ENCODE measurements around the gene CACFD1. TPM values are rescaled to one million over a fixed set of nuclear protein-coding genes. Genes with fewer than 3 reads are reported as not detected.

CACFD1 gene
- total RNA-seq, 4 donors from 2014 or later = 2.5 to 5.3 (median 3.4) TPM

DNA sequence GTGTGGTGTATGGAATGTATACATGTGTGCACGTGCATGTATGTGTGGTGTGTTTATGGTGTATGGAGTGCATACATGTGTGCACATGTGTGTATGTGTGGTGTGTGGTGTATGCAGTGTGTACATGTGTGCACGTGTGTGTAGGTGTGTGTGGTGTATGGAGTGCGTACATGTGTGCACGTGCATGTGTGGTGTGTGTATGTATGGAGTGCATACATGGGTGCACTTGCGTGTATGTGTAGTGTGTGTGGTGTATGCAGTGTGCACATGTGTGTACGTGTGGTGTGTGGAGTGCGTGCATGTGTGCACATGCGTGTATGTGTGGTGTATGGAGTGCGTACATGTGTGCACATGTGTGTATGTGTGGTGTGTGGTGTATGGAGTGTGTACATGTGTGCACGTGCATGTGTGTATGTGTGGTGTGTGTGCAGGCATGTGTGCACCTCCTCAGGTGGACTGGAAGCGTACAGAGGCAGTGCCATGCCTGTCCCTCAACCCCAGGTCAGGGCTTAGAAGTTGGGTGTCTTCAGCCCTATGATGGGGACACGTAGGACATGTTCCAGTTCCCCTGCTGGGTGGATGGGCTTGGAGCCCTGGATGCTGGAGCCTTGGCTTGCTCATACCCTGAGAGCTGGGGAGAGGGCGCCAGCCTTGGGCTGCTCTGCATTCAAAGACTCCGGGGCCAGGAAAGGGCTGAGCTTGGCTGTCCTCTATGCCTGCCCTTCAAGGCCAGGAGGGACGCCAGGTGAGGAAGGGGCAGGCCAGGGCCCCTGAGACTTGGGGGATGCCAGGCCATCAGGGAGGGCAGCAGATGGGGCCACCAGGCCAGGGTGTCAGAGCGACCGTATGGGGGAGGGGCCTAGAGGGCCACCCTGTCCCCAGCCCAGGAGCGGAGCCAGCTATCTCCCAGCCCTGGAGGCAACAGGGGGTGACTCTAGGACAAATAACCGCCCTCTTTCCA lies 52.8 kb downstream of the CACFD1 start:
- no peak for TF ChIP-seq CTCF (IDR thresholded peaks at IDR 0.05; ENCODE audit: low read depth)

GRCh38 chr9:133513214-133514100 lies 53.7 kb downstream of the CACFD1 start:
- TF ChIP-seq CTCF (IDR thresholded peaks at IDR 0.05; ENCODE audit: low read depth) = no peak

DNA sequence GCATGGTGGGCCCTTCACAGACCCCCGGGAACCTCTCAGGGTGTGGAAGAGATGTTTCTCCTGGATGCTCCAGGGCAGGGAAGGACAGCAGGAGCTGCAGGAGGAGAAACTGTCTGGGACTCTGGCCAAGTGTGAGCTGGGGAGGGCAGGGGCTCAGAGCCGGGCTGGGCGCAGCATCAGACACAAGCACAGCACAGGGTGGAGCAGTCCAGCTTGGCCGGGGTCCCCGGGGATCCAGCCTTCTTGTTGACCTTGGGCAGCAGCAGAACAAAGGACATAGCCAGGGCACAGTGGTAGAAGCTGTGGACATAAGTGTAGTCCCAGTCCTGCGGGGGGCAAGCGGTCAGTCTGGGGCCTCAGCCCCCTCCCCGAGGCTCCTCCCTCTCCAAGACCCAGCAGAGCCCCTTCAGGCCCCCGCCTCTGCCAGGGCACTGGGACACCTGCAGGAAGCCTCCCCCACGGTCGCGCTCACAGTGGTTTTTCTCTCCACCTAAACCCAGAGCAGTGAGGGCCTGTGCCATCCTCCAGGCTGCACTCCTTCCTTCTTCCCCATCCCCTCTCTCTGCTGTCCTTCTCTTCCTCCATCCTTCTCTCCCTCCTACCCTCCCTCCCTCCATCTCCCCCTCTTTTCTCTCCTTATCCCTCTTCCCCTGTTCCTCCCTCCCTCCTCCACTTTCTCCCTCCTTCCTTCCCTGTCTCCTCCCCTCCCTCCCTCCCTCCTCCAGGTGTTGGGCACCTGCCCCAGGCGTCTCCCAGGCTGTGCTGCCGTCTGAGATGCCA lies 54.9 kb downstream of the CACFD1 start:
- TF ChIP-seq CTCF (IDR thresholded peaks at IDR 0.05; ENCODE audit: low read depth) = no peak

DNA sequence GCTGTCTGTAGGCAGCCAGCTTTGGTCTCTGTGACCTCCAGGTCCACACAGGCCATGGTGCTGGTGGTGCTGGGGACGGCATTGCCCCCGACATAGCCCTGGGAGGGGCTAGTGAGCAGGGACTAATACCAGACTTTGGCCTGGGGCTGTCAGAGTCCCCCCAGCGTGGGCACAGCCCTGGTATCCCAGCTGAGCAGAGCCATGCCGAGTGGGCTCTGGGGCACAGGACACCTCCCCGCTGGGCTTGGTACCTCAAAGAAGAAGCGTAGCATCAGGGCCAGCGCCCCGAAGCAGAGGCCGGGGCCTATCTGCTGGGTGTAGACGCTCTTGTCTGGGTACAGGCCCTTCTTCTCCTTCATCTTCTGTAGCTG lies 55.4 kb downstream of the CACFD1 start:
- TF ChIP-seq CTCF (IDR thresholded peaks at IDR 0.05; ENCODE audit: low read depth) = no peak

DNA sequence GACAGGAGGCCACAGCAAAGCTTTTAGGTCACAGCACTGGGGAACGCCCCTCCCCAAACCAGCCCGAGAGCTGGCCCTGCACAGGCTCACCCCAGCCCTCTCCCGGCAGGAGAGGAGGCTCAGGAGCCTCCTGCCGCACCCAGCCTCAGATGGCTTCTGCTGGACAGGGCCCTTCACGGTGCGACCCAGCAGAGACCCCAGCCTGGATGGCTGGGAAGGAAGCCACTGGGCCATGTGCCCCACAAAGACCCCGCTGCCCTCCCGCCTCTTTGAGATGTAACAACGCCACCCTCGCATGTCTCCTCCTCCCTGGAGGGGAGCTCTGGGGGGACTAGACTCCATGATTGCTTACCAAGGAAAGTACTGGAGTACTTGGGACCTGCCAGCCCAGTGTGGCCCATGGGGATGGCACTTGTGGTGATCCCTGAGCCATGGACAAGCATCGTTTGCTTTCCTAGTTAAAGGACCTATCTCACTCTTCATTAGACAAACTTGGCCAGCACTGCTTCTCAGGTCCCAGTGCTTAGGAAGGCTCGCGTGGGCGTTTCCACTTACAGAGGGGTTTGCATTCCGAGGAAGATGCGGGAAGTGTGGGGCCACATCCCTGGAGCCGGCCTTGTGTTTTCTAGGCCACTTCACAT lies 56.0 kb downstream of the CACFD1 start:
- TF ChIP-seq CTCF (IDR thresholded peaks at IDR 0.05; ENCODE audit: low read depth) = no peak

- no peak for TF ChIP-seq CTCF (IDR thresholded peaks at IDR 0.05; ENCODE audit: low read depth)
Measured at GRCh38 chr9:133516256-133516960, 56.6 kb downstream of the CACFD1 start.
